GM19238 (cell line): ENCODE results near the gene ALPK3.

Experiments used
- DNase-seq: peaks from one replicate; pipeline ENCODE4 v3.0.0; 2011; ENCODE audit warnings: low spot score; ENCODE audit not compliant: insufficient read length

ALPK3 gene

DNA sequence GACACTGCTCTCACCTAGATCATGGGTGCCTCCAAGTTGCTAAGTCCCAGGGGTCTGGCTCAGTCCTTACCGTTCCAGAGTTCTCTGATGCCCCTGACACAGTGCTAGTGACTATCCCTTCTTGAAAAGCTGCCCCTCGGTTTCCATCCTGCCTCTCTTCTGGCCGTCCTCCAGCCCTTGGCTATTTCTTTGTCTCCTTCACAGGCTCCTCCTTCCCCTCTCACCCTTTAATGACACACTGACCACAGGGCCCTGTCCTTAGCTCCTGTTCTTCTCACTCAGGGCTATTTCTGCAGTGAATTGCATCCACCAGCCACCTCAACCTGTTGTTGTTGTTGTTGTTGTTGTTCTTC is 98.4 kb downstream of the ALPK3 start:
- no peak for DNase-seq

DNA sequence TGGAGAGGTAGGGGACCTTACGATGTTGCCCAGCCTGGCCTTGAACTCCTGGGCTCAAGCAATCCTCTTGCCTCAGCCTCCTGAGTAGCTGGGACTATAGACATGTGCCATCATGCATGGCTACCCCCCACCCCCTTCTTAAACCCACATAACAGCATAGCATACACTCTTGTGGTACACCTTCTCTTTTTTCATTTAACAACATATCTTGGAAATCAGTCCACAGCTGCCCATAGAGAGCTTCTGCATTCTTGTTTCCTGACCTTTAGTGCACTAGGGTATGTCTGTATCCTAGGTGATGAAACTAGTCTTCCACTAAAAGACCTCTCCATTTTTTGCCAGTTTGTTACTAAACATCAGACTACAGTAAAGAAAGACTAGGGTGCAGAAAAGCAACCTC is 100.3 kb downstream of the ALPK3 start:
- DNase-seq: no peak

DNA sequence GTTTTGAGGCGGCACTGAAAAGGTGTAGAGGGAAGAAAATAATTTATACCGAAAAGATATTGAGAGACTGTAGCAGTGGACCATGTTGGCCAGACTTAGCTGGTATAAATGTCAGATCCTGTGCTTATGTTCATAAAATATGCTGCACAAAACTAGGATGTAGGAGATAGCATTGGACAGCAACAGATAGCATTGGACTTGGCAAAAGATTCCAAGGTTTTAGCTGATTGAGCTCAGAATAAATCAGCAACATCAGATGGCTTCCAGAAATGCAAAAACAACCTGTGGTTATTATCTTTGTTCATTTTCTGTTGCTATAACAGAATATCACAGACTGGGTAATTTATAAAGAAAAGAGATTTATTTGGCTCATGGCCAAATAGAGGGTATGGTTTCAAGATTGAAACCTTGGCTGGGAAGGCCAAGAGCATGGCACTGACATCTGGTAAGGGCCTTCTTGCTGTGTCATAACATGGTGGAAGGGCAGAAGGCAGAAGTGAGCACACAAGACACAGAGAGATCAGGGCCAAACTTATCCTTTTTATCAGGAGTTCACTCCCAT is 102.0 kb downstream of the ALPK3 start:
- DNase-seq: no peak

DNA sequence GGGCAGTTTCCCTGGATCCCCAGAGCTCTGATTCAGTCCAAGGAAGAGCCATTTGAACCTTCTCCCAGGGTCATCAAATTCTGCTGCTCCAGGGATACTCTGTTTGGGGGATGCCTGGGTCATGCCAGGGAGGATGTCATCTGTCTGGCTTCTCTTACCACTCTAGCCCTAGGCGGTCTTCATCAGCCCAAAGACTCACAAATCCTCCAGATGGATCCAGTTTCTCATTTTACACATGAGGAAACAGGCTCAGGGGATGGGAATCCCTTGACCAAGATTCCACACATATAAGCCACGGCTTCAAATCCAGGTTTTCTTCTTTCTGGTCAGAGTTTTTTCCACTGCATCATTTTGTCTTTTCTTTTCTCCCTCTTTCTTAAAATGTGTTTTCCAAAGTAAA is 104.0 kb downstream of the ALPK3 start:
- no peak for DNase-seq

DNA sequence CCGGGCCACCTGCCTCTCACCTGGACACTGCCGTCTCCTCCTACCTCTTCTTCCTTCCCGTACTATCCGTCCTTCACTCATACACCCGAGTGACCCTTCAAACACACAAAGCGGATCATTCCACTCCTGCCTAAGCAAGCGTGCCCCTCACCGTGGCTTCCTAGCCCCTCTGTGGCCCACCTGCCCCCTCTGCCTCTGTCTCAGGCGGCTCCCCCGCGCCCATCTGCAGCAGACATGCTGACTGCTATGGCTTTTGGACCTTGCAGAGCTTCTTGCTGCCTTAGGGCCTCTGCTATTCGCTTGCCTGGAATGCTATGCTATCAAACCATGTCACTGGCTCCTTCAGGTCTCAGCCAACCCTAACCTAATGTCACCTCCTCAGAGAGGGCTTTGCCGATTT is 105.4 kb downstream of the ALPK3 start:
- no peak for DNase-seq
